Measurements from ENCODE around the gene DENR. TPM values are rescaled to one million over a fixed set of nuclear protein-coding genes. Genes with fewer than 3 reads are reported as not detected.
"Not testable (repeated sequence)": the region's sequence is repeated elsewhere in the genome, so short reads cannot be mapped to it uniquely, and the experiment has no call there.

The DENR gene
- total RNA-seq: 10 to 100 TPM; 30.9 to 71.0 (median 48.7) TPM

- ATAC-seq (replicated peaks in 6 of 8): peak; percentile 93 to 96 (median 94)
- Histone ChIP-seq H3K4me1 (replicated peaks in 1 of 2) (peaks cover 9 to 18% of the 10 kb centered on the region in 2 donors), H3K4me3 (peak within 1 kb of the TSS; percentile 61 to 98 (median 66)), H3K27ac (peak within 1 kb of the TSS; percentile 86 to 90)
- in situ Hi-C loops (cut with MboI; ENCODE audit: low pct_unique_long_range_greater_than_20kb in 2 of 9, low sequenced_read_pairs in 9 of 9, unreplicated experiment in 9 of 9): no loop called here
- 0 to 1% (median 0%) methylated on average over 1 to 20 of the region's 73 CpGs; no CpG with 5 or more reads in 5 of the 10 experiments for WGBS, 10 experiments
Observed at GRCh38 chr12:122752464-122753318, at the start of gene DENR. TSS of gene DENR (plus strand) at chr12:122752824. CDS start at chr12:122753702, 878 bp downstream.

GRCh38 chr12:122702890-122703611 is 49.6 kb upstream of the DENR start, which contains the start of gene HCAR2:
TSS of gene HCAR2 (minus strand) at chr12:122703357. CDS start at chr12:122703283, 74 bp downstream.
- H3K4me3 ChIP-seq; H3K27ac ChIP-seq; in situ Hi-C loops (cut with MboI; ENCODE audit: low pct_unique_long_range_greater_than_20kb in 2 of 9, low sequenced_read_pairs in 9 of 9, unreplicated experiment in 9 of 9); H3K4me1 ChIP-seq (replicated peaks in 1 of 2): not testable (repeated sequence)
- peak in 2 of 8 experiments; percentile 13 to 66 for ATAC-seq (replicated peaks in 6 of 8)
- 20 to 100% (median 100%) methylated on average over 1 to 4 of the region's 22 CpGs; no CpG with 5 or more reads in 5 of the 10 experiments for WGBS, 10 experiments

- H3K4me1 ChIP-seq (replicated peaks in 1 of 2); in situ Hi-C loops (cut with MboI; ENCODE audit: low pct_unique_long_range_greater_than_20kb in 2 of 9, low sequenced_read_pairs in 9 of 9, unreplicated experiment in 9 of 9); ATAC-seq (replicated peaks in 6 of 8); H3K4me3 ChIP-seq; H3K27ac ChIP-seq: not testable (repeated sequence)
- 50 to 100% (median 80%) methylated on average over 1 to 2 of the region's 3 CpGs; no CpG with 5 or more reads in 7 of the 10 experiments for WGBS, 10 experiments
Observed at GRCh38 chr12:122703841-122704240, 48.8 kb upstream of the DENR start.

GRCh38 chr12:122709287-122709686 is 43.3 kb upstream of the DENR start:
- in situ Hi-C loops (cut with MboI; ENCODE audit: low pct_unique_long_range_greater_than_20kb in 2 of 9, low sequenced_read_pairs in 9 of 9, unreplicated experiment in 9 of 9); H3K27ac ChIP-seq; H3K4me1 ChIP-seq (replicated peaks in 1 of 2); H3K4me3 ChIP-seq; ATAC-seq (replicated peaks in 6 of 8): not testable (repeated sequence)
- no CpG with 5 or more reads among the region's 3 CpGs for WGBS, 10 experiments

- ATAC-seq (replicated peaks in 6 of 8); H3K4me3 ChIP-seq; H3K27ac ChIP-seq; H3K4me1 ChIP-seq (replicated peaks in 1 of 2); in situ Hi-C loops (cut with MboI; ENCODE audit: low pct_unique_long_range_greater_than_20kb in 2 of 9, low sequenced_read_pairs in 9 of 9, unreplicated experiment in 9 of 9): not testable (repeated sequence)
- 7 to 100% (median 79%) methylated on average over 2 of the region's 2 CpGs; no CpG with 5 or more reads in 3 of the 10 experiments for WGBS, 10 experiments
Observed at GRCh38 chr12:122710341-122710740, 42.3 kb upstream of the DENR start.

- H3K4me1 ChIP-seq (replicated peaks in 1 of 2); H3K4me3 ChIP-seq; in situ Hi-C loops (cut with MboI; ENCODE audit: low pct_unique_long_range_greater_than_20kb in 2 of 9, low sequenced_read_pairs in 9 of 9, unreplicated experiment in 9 of 9); ATAC-seq (replicated peaks in 6 of 8); H3K27ac ChIP-seq: not testable (repeated sequence)
- 6 to 100% (median 67%) methylated on average over 1 of the region's 1 CpG; no CpG with 5 or more reads in 1 of the 10 experiments for WGBS, 10 experiments
Observed at GRCh38 chr12:122711266-122711665, 41.4 kb upstream of the DENR start.

GRCh38 chr12:122713491-122714188 is 39.0 kb upstream of the DENR start:
- ATAC-seq (replicated peaks in 6 of 8); H3K4me3 ChIP-seq; H3K4me1 ChIP-seq (replicated peaks in 1 of 2); H3K27ac ChIP-seq; in situ Hi-C loops (cut with MboI; ENCODE audit: low pct_unique_long_range_greater_than_20kb in 2 of 9, low sequenced_read_pairs in 9 of 9, unreplicated experiment in 9 of 9): not testable (repeated sequence)
- no CpG with 5 or more reads among the region's 10 CpGs for WGBS, 10 experiments

GRCh38 chr12:122715211-122715610 is 37.4 kb upstream of the DENR start:
- in situ Hi-C loops (cut with MboI; ENCODE audit: low pct_unique_long_range_greater_than_20kb in 2 of 9, low sequenced_read_pairs in 9 of 9, unreplicated experiment in 9 of 9); H3K4me1 ChIP-seq (replicated peaks in 1 of 2); H3K27ac ChIP-seq; H3K4me3 ChIP-seq; ATAC-seq (replicated peaks in 6 of 8): not testable (repeated sequence)
- WGBS, 10 experiments: 60% methylated on average over 1 of the region's 6 CpGs; no CpG with 5 or more reads in 9 of the 10 experiments

GRCh38 chr12:122716658-122717057 is 36.0 kb upstream of the DENR start, which contains the start of gene HCAR3:
TSS of gene HCAR3 (minus strand) at chr12:122716811. CDS start at chr12:122716737, 74 bp downstream.
- 70 to 100% (median 90%) methylated on average over 2 to 6 of the region's 10 CpGs; no CpG with 5 or more reads in 5 of the 10 experiments for WGBS, 10 experiments
- H3K4me3 ChIP-seq; H3K4me1 ChIP-seq (replicated peaks in 1 of 2); ATAC-seq (replicated peaks in 6 of 8); H3K27ac ChIP-seq; in situ Hi-C loops (cut with MboI; ENCODE audit: low pct_unique_long_range_greater_than_20kb in 2 of 9, low sequenced_read_pairs in 9 of 9, unreplicated experiment in 9 of 9): not testable (repeated sequence)

- in situ Hi-C loops (cut with MboI; ENCODE audit: low pct_unique_long_range_greater_than_20kb in 2 of 9, low sequenced_read_pairs in 9 of 9, unreplicated experiment in 9 of 9): no loop called here
- H3K4me3 ChIP-seq: no peak overlapping the region
- H3K4me1 ChIP-seq (replicated peaks in 1 of 2): no peaks in the 10 kb centered on the region
- 55 to 100% (median 91%) methylated on average over 1 to 11 of the region's 11 CpGs; no CpG with 5 or more reads in 1 of the 10 experiments for WGBS, 10 experiments
- H3K27ac ChIP-seq: no peak overlapping the region
- no peak for ATAC-seq (replicated peaks in 6 of 8)
Observed at GRCh38 chr12:122721057-122721545, 31.5 kb upstream of the DENR start.

GRCh38 chr12:122722387-122722786 is 30.2 kb upstream of the DENR start:
- no peak for ATAC-seq (replicated peaks in 6 of 8)
- Histone ChIP-seq H3K4me3 (no peak overlapping the region), H3K27ac (no peak overlapping the region), H3K4me1 (replicated peaks in 1 of 2) (no peaks in the 10 kb centered on the region)
- WGBS, 10 experiments: 67 to 100% (median 80%) methylated on average over 1 of the region's 1 CpG; no CpG with 5 or more reads in 5 of the 10 experiments
- in situ Hi-C loops (cut with MboI; ENCODE audit: low pct_unique_long_range_greater_than_20kb in 2 of 9, low sequenced_read_pairs in 9 of 9, unreplicated experiment in 9 of 9): no loop called here

- Histone ChIP-seq H3K4me3 (no peak overlapping the region), H3K27ac (no peak overlapping the region), H3K4me1 (replicated peaks in 1 of 2) (no peaks in the 10 kb centered on the region)
- 60 to 100% (median 88%) methylated on average over 1 to 10 of the region's 12 CpGs; no CpG with 5 or more reads in 1 of the 10 experiments for WGBS, 10 experiments
- no peak for ATAC-seq (replicated peaks in 6 of 8)
- in situ Hi-C loops (cut with MboI; ENCODE audit: low pct_unique_long_range_greater_than_20kb in 2 of 9, low sequenced_read_pairs in 9 of 9, unreplicated experiment in 9 of 9): loop anchor here in 1 of 9 experiments (25.0 kb wide), 1 partner anchor 87 kb away; no protein-coding TSS in a partner anchor
Observed at GRCh38 chr12:122724641-122725243, 27.9 kb upstream of the DENR start.

Measured in motor neuron (in vitro differentiated cells).